ENCODE results near the gene ACBD3.

- no peak for TF ChIP-seq SIN3A (IDR thresholded peaks at IDR 0.05; ENCODE audit: low read depth, low read length)
- TF ChIP-seq CTCF (IDR thresholded peaks at IDR 0.05 in 2 of 3, conservative IDR thresholded peaks at IDR 0.05 in 1 of 3; ENCODE audit: control insufficient read depth in 2 of 3, extremely low read depth in 1 of 3, insufficient read depth in 1 of 3, low read depth in 3 of 3, low read length in 3 of 3) = no peak
- TF ChIP-seq ZSCAN29 (IDR thresholded peaks at IDR 0.05) = no peak
- no peak for TF ChIP-seq RBBP5 (conservative IDR thresholded peaks at IDR 0.05)
- no peak for TF ChIP-seq EZH2 (IDR thresholded peaks at IDR 0.05; ENCODE audit: borderline replicate concordance, control insufficient read depth, low read depth, low read length)
- no peak for TF ChIP-seq RELA (IDR thresholded peaks at IDR 0.05; ENCODE audit: borderline replicate concordance, partially characterized antibody)
- TF ChIP-seq SUPT20H (IDR thresholded peaks at IDR 0.05; ENCODE audit: borderline replicate concordance, control insufficient read depth, low read depth, low read length) = no peak
- TF ChIP-seq ESRRA (IDR thresholded peaks at IDR 0.05; ENCODE audit: low read length) = no peak
- no peak for TF ChIP-seq E2F4 (IDR thresholded peaks at IDR 0.05; ENCODE audit: low read depth, low read length)
- no peak for TF ChIP-seq MEF2B (IDR thresholded peaks at IDR 0.05; ENCODE audit: partially characterized antibody, poor library complexity, severe bottlenecking)
- no peak for TF ChIP-seq MYC (IDR thresholded peaks at IDR 0.05; ENCODE audit: insufficient read depth, insufficient read length, insufficient replicate concordance, low read length, severe bottlenecking)
These were observed 54.9 kb downstream of the ACBD3 start for GRCh38 chr1:226131639-226132038.

All from GM12878 (cell line).